Measurements from ENCODE around the gene LRRC53. TPM values are rescaled to one million over a fixed set of nuclear protein-coding genes. Genes with fewer than 3 reads are reported as not detected.
A peak's percentile ranks its signal among the peaks of the same experiment; 100 is the strongest.

The LRRC53 gene
- total and polyA plus RNA-seq, 2 experiments from 2014 or later: not detected

GRCh38 chr1:74508449-74508848, 4.0 kb downstream of the LRRC53 start:
- no peaks in the 10 kb centered on the region for H3K9me2 ChIP-seq (ENCODE audit: insufficient read depth)
- H2AFZ ChIP-seq: peak overlapping the region; percentile 11; the same call in 1 of the 2 replicates
- no peaks in the 10 kb centered on the region for H3K9me3 Mint-ChIP-seq
- H3F3A ChIP-seq (replicated peaks; ENCODE audit: low read depth): no peaks in the 10 kb centered on the region
- H3K27me3 ChIP-seq (ENCODE audit: insufficient read depth): no peaks in the 10 kb centered on the region
- H3K27me3 Mint-ChIP-seq (ENCODE audit: insufficient read depth, low read depth, poor library complexity): peaks cover 7% of the 10 kb centered on the region
- H3K4me1 Mint-ChIP-seq: peaks cover 29% of the 10 kb centered on the region
- TF ChIP-seq, protein P1, sequence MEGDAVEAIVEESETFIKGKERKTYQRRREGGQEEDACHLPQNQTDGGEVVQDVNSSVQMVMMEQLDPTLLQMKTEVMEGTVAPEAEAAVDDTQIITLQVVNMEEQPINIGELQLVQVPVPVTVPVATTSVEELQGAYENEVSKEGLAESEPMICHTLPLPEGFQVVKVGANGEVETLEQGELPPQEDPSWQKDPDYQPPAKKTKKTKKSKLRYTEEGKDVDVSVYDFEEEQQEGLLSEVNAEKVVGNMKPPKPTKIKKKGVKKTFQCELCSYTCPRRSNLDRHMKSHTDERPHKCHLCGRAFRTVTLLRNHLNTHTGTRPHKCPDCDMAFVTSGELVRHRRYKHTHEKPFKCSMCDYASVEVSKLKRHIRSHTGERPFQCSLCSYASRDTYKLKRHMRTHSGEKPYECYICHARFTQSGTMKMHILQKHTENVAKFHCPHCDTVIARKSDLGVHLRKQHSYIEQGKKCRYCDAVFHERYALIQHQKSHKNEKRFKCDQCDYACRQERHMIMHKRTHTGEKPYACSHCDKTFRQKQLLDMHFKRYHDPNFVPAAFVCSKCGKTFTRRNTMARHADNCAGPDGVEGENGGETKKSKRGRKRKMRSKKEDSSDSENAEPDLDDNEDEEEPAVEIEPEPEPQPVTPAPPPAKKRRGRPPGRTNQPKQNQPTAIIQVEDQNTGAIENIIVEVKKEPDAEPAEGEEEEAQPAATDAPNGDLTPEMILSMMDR (conservative IDR thresholded peaks at IDR 0.05; ENCODE audit: low read depth in 2 of 2): no peak
- TF ChIP-seq REST (IDR thresholded peaks at IDR 0.05; ENCODE audit: unreplicated experiment): no peak
- TF ChIP-seq JUNB (IDR thresholded peaks at IDR 0.05; ENCODE audit: unreplicated experiment): no peak
- TF ChIP-seq ZNF114 (CRISPR knock-in tag; IDR thresholded peaks at IDR 0.05): no peak
- TF ChIP-seq ETS1 (IDR thresholded peaks at IDR 0.05): no peak
- TF ChIP-seq CREB1 (CRISPR knock-in tag; IDR thresholded peaks at IDR 0.05; ENCODE audit: low read depth): no peak
- no peak for TF ChIP-seq POLR2AphosphoS5 (IDR thresholded peaks at IDR 0.05; ENCODE audit: low read depth)
- TF ChIP-seq ZNF331 (CRISPR knock-in tag; IDR thresholded peaks at IDR 0.05; ENCODE audit: low read depth): no peak
- TF ChIP-seq NANOG (IDR thresholded peaks at IDR 0.05; ENCODE audit: borderline replicate concordance): no peak
- TF ChIP-seq, protein P2, sequence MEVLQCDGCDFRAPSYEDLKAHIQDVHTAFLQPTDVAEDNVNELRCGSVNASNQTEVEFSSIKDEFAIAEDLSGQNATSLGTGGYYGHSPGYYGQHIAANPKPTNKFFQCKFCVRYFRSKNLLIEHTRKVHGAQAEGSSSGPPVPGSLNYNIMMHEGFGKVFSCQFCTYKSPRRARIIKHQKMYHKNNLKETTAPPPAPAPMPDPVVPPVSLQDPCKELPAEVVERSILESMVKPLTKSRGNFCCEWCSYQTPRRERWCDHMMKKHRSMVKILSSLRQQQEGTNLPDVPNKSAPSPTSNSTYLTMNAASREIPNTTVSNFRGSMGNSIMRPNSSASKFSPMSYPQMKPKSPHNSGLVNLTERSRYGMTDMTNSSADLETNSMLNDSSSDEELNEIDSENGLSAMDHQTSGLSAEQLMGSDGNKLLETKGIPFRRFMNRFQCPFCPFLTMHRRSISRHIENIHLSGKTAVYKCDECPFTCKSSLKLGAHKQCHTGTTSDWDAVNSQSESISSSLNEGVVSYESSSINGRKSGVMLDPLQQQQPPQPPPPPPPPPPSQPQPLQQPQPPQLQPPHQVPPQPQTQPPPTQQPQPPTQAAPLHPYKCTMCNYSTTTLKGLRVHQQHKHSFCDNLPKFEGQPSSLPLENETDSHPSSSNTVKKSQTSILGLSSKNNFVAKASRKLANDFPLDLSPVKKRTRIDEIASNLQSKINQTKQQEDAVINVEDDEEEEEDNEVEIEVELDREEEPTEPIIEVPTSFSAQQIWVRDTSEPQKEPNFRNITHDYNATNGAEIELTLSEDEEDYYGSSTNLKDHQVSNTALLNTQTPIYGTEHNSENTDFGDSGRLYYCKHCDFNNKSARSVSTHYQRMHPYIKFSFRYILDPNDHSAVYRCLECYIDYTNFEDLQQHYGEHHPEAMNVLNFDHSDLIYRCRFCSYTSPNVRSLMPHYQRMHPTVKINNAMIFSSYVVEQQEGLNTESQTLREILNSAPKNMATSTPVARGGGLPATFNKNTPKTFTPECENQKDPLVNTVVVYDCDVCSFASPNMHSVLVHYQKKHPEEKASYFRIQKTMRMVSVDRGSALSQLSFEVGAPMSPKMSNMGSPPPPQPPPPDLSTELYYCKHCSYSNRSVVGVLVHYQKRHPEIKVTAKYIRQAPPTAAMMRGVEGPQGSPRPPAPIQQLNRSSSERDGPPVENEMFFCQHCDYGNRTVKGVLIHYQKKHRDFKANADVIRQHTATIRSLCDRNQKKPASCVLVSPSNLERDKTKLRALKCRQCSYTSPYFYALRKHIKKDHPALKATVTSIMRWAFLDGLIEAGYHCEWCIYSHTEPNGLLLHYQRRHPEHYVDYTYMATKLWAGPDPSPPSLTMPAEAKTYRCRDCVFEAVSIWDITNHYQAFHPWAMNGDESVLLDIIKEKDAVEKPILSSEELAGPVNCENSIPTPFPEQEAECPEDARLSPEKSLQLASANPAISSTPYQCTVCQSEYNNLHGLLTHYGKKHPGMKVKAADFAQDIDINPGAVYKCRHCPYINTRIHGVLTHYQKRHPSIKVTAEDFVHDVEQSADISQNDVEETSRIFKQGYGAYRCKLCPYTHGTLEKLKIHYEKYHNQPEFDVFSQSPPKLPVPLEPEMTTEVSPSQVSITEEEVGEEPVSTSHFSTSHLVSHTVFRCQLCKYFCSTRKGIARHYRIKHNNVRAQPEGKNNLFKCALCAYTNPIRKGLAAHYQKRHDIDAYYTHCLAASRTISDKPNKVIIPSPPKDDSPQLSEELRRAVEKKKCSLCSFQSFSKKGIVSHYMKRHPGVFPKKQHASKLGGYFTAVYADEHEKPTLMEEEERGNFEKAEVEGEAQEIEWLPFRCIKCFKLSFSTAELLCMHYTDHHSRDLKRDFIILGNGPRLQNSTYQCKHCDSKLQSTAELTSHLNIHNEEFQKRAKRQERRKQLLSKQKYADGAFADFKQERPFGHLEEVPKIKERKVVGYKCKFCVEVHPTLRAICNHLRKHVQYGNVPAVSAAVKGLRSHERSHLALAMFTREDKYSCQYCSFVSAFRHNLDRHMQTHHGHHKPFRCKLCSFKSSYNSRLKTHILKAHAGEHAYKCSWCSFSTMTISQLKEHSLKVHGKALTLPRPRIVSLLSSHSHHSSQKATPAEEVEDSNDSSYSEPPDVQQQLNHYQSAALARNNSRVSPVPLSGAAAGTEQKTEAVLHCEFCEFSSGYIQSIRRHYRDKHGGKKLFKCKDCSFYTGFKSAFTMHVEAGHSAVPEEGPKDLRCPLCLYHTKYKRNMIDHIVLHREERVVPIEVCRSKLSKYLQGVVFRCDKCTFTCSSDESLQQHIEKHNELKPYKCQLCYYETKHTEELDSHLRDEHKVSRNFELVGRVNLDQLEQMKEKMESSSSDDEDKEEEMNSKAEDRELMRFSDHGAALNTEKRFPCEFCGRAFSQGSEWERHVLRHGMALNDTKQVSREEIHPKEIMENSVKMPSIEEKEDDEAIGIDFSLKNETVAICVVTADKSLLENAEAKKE (CRISPR knock-in tag; IDR thresholded peaks at IDR 0.05): no peak
- TF ChIP-seq EZH2phosphoT487 (IDR thresholded peaks at IDR 0.05; ENCODE audit: unreplicated experiment): no peak
- H3K79me2 ChIP-seq (replicated peaks; ENCODE audit: insufficient read depth): no peaks in the 10 kb centered on the region
- H3K4me2 ChIP-seq: no peak overlapping the region
- DNase-seq (ENCODE audit: low spot score) (peak; percentile 41), ATAC-seq (peak; percentile 56)
- no peaks in the 10 kb centered on the region for H3K36me3 ChIP-seq (ENCODE audit: insufficient read depth)
- no peak overlapping the region for H3K27ac Mint-ChIP-seq
- H3K4me1 ChIP-seq (ENCODE audit: insufficient read depth): peaks cover 24% of the 10 kb centered on the region
- H3K27ac ChIP-seq (ENCODE audit: low read depth): no peak overlapping the region
- no peak overlapping the region for H3K4me3 Mint-ChIP-seq
- no peaks in the 10 kb centered on the region for H4K20me1 ChIP-seq (replicated peaks; ENCODE audit: insufficient read depth)
- H3K36me3 Mint-ChIP-seq (ENCODE audit: low read depth): no peaks in the 10 kb centered on the region
- H3K4me3 ChIP-seq: no peak overlapping the region
